HepG2 (cell line): ENCODE data around the gene FYB1. TPM values are rescaled to one million over a fixed set of nuclear protein-coding genes. Genes with fewer than 3 reads are reported as not detected.
A peak's percentile ranks its signal among the peaks of the same experiment; 100 is the strongest.

ENCODE experiments used
- AHR ChIP-seq: IDR thresholded peaks from 2 replicates; pipeline ENCODE4 v1.6.1; 2018; ENCODE audit warnings: missing genetic modification reagents, missing compliant biosample characterization
- ARNTL ChIP-seq: sonication (generic); formaldehyde crosslinking; IDR thresholded peaks from 2 replicates; pipeline ENCODE4 v1.4.0; 2020; ENCODE audit warnings: mild to moderate bottlenecking, missing genetic modification reagents
- DNMT1 ChIP-seq: sonication (generic); formaldehyde crosslinking; IDR thresholded peaks from 2 replicates; pipeline ENCODE4 v1.5.1; 2020; ENCODE audit warnings: mild to moderate bottlenecking, missing genetic modification reagents
- HOMEZ ChIP-seq: IDR thresholded peaks from 2 replicates; pipeline ENCODE4 v1.6.1; 2016; ENCODE audit warnings: low read depth
- KMT2A ChIP-seq: sonication (generic); formaldehyde crosslinking; IDR thresholded peaks from 2 replicates; pipeline ENCODE4 v1.4.0; 2020; ENCODE audit warnings: missing genetic modification reagents
- NFAT5 ChIP-seq: sonication (generic); formaldehyde crosslinking; IDR thresholded peaks from 2 replicates; pipeline ENCODE4 v1.4.0; 2020; ENCODE audit warnings: missing genetic modification reagents
- POGZ ChIP-seq: sonication (generic); formaldehyde crosslinking; IDR thresholded peaks from 2 replicates; pipeline ENCODE4 v1.4.0; 2020; ENCODE audit warnings: mild to moderate bottlenecking, missing genetic modification reagents
- SMAD3 ChIP-seq: sonication (generic); formaldehyde crosslinking; IDR thresholded peaks from 2 replicates; pipeline ENCODE4 v1.4.0; 2020; ENCODE audit warnings: missing genetic modification reagents
- THAP11 ChIP-seq: IDR thresholded peaks from 2 replicates; pipeline ENCODE4 v1.6.1; 2016; ENCODE audit warnings: missing biosample characterization, missing genetic modification reagents
- THAP7 ChIP-seq: sonication (generic); formaldehyde crosslinking; IDR thresholded peaks from 2 replicates; pipeline ENCODE4 v1.8.1; 2023; ENCODE audit warnings: mild to moderate bottlenecking, missing genetic modification reagents
- UBTF ChIP-seq: sonication (generic); formaldehyde crosslinking; IDR thresholded peaks from 2 replicates; pipeline ENCODE4 v1.4.0; 2020; ENCODE audit warnings: mild to moderate bottlenecking, missing genetic modification reagents
- ZBTB20 ChIP-seq: sonication (generic); formaldehyde crosslinking; IDR thresholded peaks from 2 replicates; pipeline ENCODE4 v1.8.1; 2023; ENCODE audit warnings: missing genetic modification reagents, low read depth, mild to moderate bottlenecking, borderline replicate concordance
- ZBTB21 ChIP-seq: sonication (generic); formaldehyde crosslinking; IDR thresholded peaks from 2 replicates; pipeline ENCODE4 v1.4.0; 2020; ENCODE audit warnings: missing genetic modification reagents
- ZKSCAN8 ChIP-seq: IDR thresholded peaks from 2 replicates; pipeline ENCODE4 v1.6.1; 2016; ENCODE audit warnings: borderline replicate concordance, missing genetic modification reagents, missing compliant biosample characterization
- ZNF180 ChIP-seq: sonication (generic); formaldehyde crosslinking; IDR thresholded peaks from 2 replicates; pipeline ENCODE4 v1.4.0; 2020; ENCODE audit warnings: low read depth, missing genetic modification reagents, borderline replicate concordance
- ZNF207 ChIP-seq: fragments of 450-650 bp; IDR thresholded peaks from 2 replicates; pipeline ENCODE4 v1.6.1; 2016; ENCODE audit warnings: antibody characterized with exemption, borderline replicate concordance
- ZNF232 ChIP-seq: sonication (generic); formaldehyde crosslinking; IDR thresholded peaks from 2 replicates; pipeline ENCODE4 v1.4.0; 2020; ENCODE audit warnings: missing genetic modification reagents, borderline replicate concordance
- ZNF329 ChIP-seq: sonication (generic); formaldehyde crosslinking; IDR thresholded peaks from 2 replicates; pipeline ENCODE4 v1.9.0; 2021; ENCODE audit warnings: low read depth, mild to moderate bottlenecking, missing genetic modification reagents
- ZNF496 ChIP-seq: sonication (generic); formaldehyde crosslinking; IDR thresholded peaks from 2 replicates; pipeline ENCODE4 v1.8.1; 2023; ENCODE audit warnings: mild to moderate bottlenecking, moderate library complexity, missing genetic modification reagents; ENCODE audit not compliant: insufficient replicate concordance
- ZNF782 ChIP-seq: sonication (generic); formaldehyde crosslinking; IDR thresholded peaks from 2 replicates; pipeline ENCODE4 v1.4.0; 2020; ENCODE audit warnings: missing genetic modification reagents, mild to moderate bottlenecking, borderline replicate concordance
- polyA plus RNA-seq, 8 experiments: library from polyadenylated mRNA; depleted of rRNA in 3 of 8; stranded (reverse) in 7 of 8; unstranded in 1 of 8; fragments of >200 nt; fragmentation: Illumina TruSeq in 4 of 8; extraction: Trizol in 4 of 8; gene quantifications; 2 replicates each; pipeline versions ENCODE4 v1.2.1 to v1.2.3, GENCODE V29; 2011 to 2016; ENCODE audit warnings: low read depth in 4 of 8, missing spikeins in 1 of 8, mixed read lengths in 1 of 8; ENCODE audit not compliant: insufficient read depth in 1 of 8
- total RNA-seq, 5 experiments: library from RNA; depleted of rRNA; stranded (reverse); fragments of >200 nt; fragmentation: Illumina TruSeq; extraction: Trizol; gene quantifications; 2 replicates each; pipeline ENCODE4 v1.2.3, GENCODE V29; 2016; ENCODE audit warnings: low read depth in 1 of 5

Gene FYB1
- total and polyA plus RNA-seq, 2 of the 13 experiments (the other 11 are each of a cell fraction or from before 2014, with no cell fraction given) = 0.03 TPM; not detected in 1

GRCh38 chr5:39100851-39101396, 118.4 kb downstream of the FYB1 start (continued):
- TF ChIP-seq UBTF = peak; percentile 20; the same call in 1 of the 2 replicates
- TF ChIP-seq ARNTL = no peak
- no peak for TF ChIP-seq ZNF207
- no peak for TF ChIP-seq ZNF782 (CRISPR knock-in tag)
- no peak for TF ChIP-seq ZNF329 (CRISPR knock-in tag)
- TF ChIP-seq ZNF180 (CRISPR knock-in tag) = no peak
- TF ChIP-seq ZKSCAN8 = 0 out of 2 replicates have a peak, but pooled peaks have one; percentile 52
- TF ChIP-seq THAP11 (CRISPR knock-in tag) = 0 out of 2 replicates have a peak, but pooled peaks have one; percentile 45
- no peak for TF ChIP-seq AHR
- no peak for TF ChIP-seq DNMT1 (CRISPR knock-in tag)
- TF ChIP-seq ZNF232 (CRISPR knock-in tag) = no peak
- 0 out of 2 replicates have a peak, but pooled peaks have one; percentile 20 for TF ChIP-seq ZBTB20
- no peak for TF ChIP-seq ZBTB21 (CRISPR knock-in tag)
- TF ChIP-seq KMT2A (CRISPR knock-in tag) = no peak
- TF ChIP-seq SMAD3 = no peak
- TF ChIP-seq POGZ = peak; percentile 75
- no peak for TF ChIP-seq ZNF496 (CRISPR knock-in tag)
- TF ChIP-seq HOMEZ (CRISPR knock-in tag) = peak; percentile 84
- TF ChIP-seq THAP7 (CRISPR knock-in tag) = no peak
- no peak for TF ChIP-seq NFAT5 (CRISPR knock-in tag)
